ENCODE data around the gene FOXE3. TPM values are rescaled to one million over a fixed set of nuclear protein-coding genes. Genes with fewer than 3 reads are reported as not detected.

The FOXE3 gene
- total RNA-seq, 1 experiment from 2014 or later: 0.15 TPM

- H3K9me3 ChIP-seq (ENCODE audit: control insufficient read depth, low read depth, low read length): no peaks in the 10 kb centered on the region
- H3K4me2 ChIP-seq (ENCODE audit: insufficient read depth, insufficient read length, low read length): no peak overlapping the region
- H3K23ac ChIP-seq (ENCODE audit: insufficient read length, low read depth, low read length): no peak overlapping the region
- H3K4me1 Mint-ChIP-seq: peaks cover 11% of the 10 kb centered on the region in 2 experiments
- no peak for DNase-seq
- no peak overlapping the region for H3T11ph ChIP-seq (ENCODE audit: low read length)
- H3K36me3 Mint-ChIP-seq (ENCODE audit: insufficient read depth in 1 of 3, low read depth in 3 of 3): peaks cover 2 to 19% (median 12%) of the 10 kb centered on the region in 3 experiments; a peak in 5 of 7 replicates
- H3K9me3 Mint-ChIP-seq: no peaks in the 10 kb centered on the region
- H3K4ac ChIP-seq (ENCODE audit: low read depth, low read length): no peak overlapping the region
- no peaks in the 10 kb centered on the region for H3K23me2 ChIP-seq (ENCODE audit: insufficient read length, low read depth, low read length, poor library complexity, severe bottlenecking)
- no peak overlapping the region for H2BK15ac ChIP-seq (ENCODE audit: low read depth, low read length)
- H3K27me3 Mint-ChIP-seq (ENCODE audit: low read depth): no peaks in the 10 kb centered on the region
- H3K79me2 ChIP-seq (ENCODE audit: insufficient read depth, low read length): no peaks in the 10 kb centered on the region
- H3K56ac ChIP-seq (ENCODE audit: insufficient read length, low read depth, low read length): no peak overlapping the region
- no peak overlapping the region for H4K5ac ChIP-seq (ENCODE audit: insufficient read length, low read depth, low read length)
- H3K18ac ChIP-seq (ENCODE audit: insufficient read length, low read depth, low read length): no peak overlapping the region
- no peak overlapping the region for H2AFZ ChIP-seq (ENCODE audit: low read length)
- no peak overlapping the region for H4K8ac ChIP-seq (replicated peaks; ENCODE audit: insufficient read length, low read depth, low read length)
- H3K27me3 ChIP-seq (ENCODE audit: insufficient read depth, low read length): no peaks in the 10 kb centered on the region
- H3K14ac ChIP-seq (ENCODE audit: insufficient read depth, low read length): no peak overlapping the region
- no peak overlapping the region for H3K9ac ChIP-seq (ENCODE audit: extremely low read depth, insufficient read length, low read length)
- H3K4me1 ChIP-seq (ENCODE audit: insufficient read depth, low read length): no peaks in the 10 kb centered on the region; the same call in 1 of the 2 replicates
- H2BK120ac ChIP-seq (ENCODE audit: low read depth, low read length, poor library complexity, severe bottlenecking): no peak overlapping the region
- no peak overlapping the region for H3K27ac ChIP-seq (ENCODE audit: insufficient read length, low read depth, low read length)
- H2AK5ac ChIP-seq (ENCODE audit: insufficient read length, low read length): no peak overlapping the region
- H4K91ac ChIP-seq (ENCODE audit: insufficient read length, low read depth, low read length): no peak overlapping the region
- no peak overlapping the region for H3K4me3 Mint-ChIP-seq
- H2BK20ac ChIP-seq (ENCODE audit: low read depth, low read length, poor library complexity, severe bottlenecking): no peak overlapping the region
- TF ChIP-seq, protein P1, sequence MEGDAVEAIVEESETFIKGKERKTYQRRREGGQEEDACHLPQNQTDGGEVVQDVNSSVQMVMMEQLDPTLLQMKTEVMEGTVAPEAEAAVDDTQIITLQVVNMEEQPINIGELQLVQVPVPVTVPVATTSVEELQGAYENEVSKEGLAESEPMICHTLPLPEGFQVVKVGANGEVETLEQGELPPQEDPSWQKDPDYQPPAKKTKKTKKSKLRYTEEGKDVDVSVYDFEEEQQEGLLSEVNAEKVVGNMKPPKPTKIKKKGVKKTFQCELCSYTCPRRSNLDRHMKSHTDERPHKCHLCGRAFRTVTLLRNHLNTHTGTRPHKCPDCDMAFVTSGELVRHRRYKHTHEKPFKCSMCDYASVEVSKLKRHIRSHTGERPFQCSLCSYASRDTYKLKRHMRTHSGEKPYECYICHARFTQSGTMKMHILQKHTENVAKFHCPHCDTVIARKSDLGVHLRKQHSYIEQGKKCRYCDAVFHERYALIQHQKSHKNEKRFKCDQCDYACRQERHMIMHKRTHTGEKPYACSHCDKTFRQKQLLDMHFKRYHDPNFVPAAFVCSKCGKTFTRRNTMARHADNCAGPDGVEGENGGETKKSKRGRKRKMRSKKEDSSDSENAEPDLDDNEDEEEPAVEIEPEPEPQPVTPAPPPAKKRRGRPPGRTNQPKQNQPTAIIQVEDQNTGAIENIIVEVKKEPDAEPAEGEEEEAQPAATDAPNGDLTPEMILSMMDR (conservative IDR thresholded peaks at IDR 0.05): no peak
- no peak overlapping the region for H2BK12ac ChIP-seq (ENCODE audit: insufficient read length, low read depth, low read length)
- H3K79me1 ChIP-seq (ENCODE audit: insufficient read depth, low read depth, low read length, poor library complexity, severe bottlenecking): no peaks in the 10 kb centered on the region
- H2BK5ac ChIP-seq (ENCODE audit: insufficient read length, low read length): no peak overlapping the region
- no peak overlapping the region for H3K27ac Mint-ChIP-seq
- no peaks in the 10 kb centered on the region for H4K20me1 ChIP-seq (ENCODE audit: control insufficient read depth, insufficient read depth, insufficient read length)
- WGBS (ENCODE audit: extremely low coverage, insufficient read length, low lambda C conversion rate): no CpG with 5 or more reads among the region's 1 CpG
Observed at GRCh38 chr1:47378147-47378546, 37.9 kb upstream of the FOXE3 start.
